GM10266 (cell line): ENCODE results near the gene TRPM4.

Experiments used
- DNase-seq: peaks from one replicate; pipeline ENCODE4 v3.0.0; 2012; ENCODE audit errors: extremely low spot score
- TF ChIP-seq, protein P1 (sequence below): IDR thresholded peaks from 2 replicates; pipeline ENCODE4 v1.5.1; 2012; ENCODE audit warnings: mild to moderate bottlenecking, low read depth; ENCODE audit not compliant: control insufficient read depth, insufficient read depth; ENCODE audit errors: missing control alignments

TRPM4 gene

DNA sequence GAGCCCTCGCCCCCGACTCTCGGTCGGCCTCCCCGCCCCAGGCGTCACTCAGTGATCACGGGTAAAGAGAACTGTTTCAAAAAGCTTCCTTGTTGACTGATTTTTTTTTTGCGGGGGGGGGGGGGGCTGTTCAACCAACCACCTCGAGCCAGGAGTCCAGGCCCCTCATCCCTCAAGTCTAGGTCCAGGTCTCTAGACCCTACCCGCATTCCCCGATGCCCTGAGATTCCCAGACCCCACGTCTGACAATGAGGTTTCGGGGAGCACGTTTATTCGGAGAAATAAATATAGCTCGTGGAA lies 6.7 kb upstream of the TRPM4 start:
- no peak for DNase-seq
- TF ChIP-seq, protein P1, sequence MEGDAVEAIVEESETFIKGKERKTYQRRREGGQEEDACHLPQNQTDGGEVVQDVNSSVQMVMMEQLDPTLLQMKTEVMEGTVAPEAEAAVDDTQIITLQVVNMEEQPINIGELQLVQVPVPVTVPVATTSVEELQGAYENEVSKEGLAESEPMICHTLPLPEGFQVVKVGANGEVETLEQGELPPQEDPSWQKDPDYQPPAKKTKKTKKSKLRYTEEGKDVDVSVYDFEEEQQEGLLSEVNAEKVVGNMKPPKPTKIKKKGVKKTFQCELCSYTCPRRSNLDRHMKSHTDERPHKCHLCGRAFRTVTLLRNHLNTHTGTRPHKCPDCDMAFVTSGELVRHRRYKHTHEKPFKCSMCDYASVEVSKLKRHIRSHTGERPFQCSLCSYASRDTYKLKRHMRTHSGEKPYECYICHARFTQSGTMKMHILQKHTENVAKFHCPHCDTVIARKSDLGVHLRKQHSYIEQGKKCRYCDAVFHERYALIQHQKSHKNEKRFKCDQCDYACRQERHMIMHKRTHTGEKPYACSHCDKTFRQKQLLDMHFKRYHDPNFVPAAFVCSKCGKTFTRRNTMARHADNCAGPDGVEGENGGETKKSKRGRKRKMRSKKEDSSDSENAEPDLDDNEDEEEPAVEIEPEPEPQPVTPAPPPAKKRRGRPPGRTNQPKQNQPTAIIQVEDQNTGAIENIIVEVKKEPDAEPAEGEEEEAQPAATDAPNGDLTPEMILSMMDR = no peak

DNA sequence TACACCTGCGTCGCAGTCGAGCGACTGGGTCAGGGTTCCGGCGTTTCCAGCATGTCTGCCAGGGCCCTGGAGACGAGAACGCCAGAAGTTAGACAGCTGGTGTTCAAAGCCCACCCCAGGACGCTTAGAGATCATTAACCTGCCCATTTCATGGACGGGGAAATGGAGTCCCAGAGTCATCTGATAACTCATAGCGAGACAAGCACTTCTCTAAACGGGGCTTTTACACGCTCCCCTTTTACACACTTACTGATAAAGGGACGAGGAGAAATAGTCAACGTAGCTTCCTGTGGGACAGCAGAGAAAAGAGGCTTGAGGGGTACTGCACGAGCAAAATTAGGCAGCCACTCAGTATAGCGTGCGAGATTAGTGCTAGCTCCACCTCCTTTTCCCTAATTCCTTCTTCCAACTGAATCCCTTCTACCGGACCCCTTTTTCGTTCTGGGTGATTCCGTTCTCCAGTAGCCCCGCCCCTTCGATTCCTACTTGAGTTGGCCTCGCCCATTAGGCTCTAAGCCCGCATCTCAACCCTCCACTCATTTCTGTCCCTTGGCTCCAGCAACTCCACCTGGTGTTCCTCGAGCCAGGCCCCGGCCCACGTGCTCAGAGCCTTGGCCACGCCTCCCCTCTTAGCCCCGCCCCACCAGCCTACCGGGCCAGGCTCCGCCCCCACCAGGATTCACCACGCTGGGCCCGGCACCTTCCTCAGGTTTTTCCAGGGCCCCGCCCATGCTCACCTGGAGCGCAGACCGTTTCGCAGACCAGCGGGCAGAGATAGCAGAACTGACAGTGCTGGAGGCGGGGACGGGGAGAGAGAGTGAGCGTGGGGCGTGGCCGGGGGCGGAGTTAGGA lies 6.1 kb upstream of the TRPM4 start:
- TF ChIP-seq, protein P1 = no peak
- no peak for DNase-seq

DNA sequence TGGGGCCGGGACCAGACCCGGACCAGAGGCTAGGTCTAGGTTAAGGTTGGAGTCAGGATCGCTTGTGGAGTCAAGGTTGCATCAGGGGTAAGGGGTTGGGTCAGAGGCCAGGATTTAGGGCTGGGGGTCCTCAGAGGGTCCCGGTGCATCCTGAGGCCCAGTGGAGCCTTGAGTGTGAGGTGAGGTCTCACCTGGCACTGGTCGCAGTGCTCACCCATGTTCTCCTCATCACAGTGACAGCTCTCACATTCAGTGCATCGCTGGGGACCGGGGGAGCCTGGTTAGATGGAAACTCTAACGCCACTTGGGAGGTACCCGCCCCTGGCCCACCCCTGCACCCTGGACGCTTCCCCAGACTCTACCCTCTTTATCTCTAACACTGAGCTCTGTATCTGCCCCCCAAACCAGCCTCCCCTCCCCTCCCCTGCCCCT lies 5.5 kb upstream of the TRPM4 start:
- TF ChIP-seq, protein P1 = no peak
- no peak for DNase-seq

DNA sequence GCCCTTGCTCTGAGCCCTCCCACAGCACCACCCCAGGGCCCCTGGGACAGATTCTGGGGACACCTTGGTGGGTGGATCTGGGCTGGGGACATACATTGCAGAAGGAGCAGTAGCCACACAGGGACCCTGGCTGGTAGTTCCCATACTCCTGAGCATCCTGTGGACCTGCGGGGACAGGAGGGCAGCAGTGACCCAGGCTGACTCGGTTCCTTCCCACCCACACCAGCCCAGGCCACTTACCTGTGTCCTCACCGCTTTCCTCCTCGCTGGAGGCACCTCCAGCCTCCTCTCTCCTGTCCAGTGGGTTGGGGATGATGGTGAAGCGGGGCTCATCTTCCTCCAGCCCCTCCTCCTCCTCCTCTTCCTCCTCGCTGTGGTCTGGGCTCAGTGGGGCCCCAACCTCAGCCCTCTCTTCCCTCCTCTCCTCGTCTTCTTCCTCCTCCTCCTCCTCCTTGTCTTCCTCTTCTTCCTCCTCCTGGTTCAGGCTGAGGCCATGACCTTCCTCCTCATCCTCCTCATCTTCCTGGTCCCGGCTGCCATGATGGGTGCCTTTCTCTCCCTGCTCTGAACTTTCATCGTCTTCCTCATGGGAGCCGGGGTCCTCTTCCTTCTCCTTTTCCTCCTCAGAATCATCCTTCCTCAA lies 4.3 kb upstream of the TRPM4 start:
- DNase-seq = no peak
- TF ChIP-seq, protein P1 = no peak

DNA sequence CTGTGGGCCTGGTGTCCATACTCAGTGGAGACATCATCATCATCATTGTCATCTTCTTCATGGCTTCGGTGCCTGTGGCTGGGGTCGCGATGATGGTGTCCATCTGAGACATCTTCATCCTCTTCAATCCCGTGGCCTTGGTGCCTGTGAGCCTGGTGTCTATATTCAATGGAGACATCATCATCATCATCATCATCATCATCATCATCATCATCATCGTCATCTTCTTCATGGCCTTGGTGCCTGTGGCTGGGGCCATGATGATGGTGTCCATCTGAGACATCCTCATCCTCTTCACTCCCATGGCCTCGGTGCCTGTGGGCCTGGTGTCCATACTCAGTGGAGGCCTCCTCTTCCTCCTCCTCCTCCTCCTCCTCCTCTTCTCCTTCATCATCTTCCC lies 3.3 kb upstream of the TRPM4 start:
- TF ChIP-seq, protein P1 = no peak
- no peak for DNase-seq

DNA sequence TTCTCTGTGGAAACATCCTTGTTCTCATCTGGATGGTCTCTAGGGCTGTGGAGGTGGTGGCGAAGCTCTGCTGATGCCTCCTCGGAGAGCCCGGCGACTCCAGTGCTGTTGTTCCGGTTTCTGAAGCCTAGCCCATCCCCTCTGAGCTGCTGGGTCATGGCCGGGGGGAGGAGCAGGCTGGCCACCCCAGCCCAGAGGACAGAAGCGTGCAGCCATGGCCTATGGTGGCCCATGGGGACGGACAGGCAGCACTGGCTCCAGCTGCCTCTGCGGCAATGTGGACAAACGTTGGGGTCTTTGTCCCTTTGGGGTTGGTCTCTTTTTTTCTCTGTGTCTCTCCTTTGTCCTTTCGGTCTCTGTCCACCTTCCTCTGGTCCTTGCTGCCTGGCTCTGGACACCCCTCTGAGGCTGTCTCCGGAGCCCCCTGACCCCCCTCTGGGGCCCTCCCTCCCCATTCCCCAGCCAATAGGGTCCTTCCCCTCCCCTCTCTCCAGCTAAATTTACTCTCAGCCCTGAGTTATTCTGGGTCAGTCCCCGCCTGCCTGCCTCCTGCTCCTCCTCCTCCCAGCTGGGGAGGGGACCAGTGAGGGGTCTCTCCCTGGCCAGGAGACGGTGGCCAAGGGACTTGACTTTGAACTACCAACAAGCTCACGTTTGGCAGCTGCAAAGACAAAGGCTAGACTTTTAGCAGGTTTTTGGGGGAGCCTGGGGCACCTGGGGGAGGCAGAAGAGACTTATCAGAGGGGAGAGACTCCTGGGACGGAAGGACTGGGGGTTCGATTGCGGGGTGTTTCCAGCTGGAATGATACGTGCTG lies 2.4 kb upstream of the TRPM4 start, which contains the start of gene HRC:
TSS of gene HRC (minus strand) at position 392 of the 815 bp plus-strand sequence. CDS start at position 233, 159 bp downstream.
- TF ChIP-seq, protein P1 = no peak

More for the DNA sequence above, 2.4 kb upstream of the TRPM4 start, which contains the start of gene HRC:
- DNase-seq = no peak
